ENCODE results near the gene LRRC8B.

GRCh38 chr1:89610457-89611011 is 85.9 kb downstream of the LRRC8B start:
- TF ChIP-seq CTCF (IDR thresholded peaks at IDR 0.05) = no peak
- TF ChIP-seq POLR2AphosphoS5 (IDR thresholded peaks at IDR 0.05; ENCODE audit: insufficient read depth in 1 of 2, low read depth in 1 of 2) = no peak
